Measurements from ENCODE around the gene RALGPS2. TPM values are rescaled to one million over a fixed set of nuclear protein-coding genes. Genes with fewer than 3 reads are reported as not detected.

The RALGPS2 gene
- total and polyA plus RNA-seq, 9 of the 15 experiments (the other 6 are each of a cell fraction or from before 2014, with no cell fraction given), result 0.28 to 6.5 (median 2.6) TPM

DNA sequence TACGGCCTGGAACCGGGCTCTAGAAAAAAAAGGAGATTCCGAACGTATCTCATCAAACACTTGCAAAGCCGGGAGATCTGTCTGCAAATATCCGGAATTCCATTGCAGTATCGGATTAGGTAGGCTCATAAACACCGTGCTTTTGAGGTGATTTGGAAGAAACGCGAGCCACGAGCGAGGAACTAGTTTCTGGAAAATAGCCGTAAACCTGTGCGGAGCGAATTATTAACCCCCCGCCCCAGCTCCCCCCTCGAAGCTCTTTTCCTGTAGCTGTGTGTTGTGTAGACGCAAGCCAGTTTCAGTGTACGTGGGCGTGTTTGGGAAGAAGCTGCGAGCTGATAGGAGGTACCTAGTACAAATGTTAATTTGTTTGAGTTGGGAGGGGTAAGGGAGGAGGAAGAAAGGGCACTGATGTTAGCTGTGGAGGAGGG lies 1.1 kb downstream of the RALGPS2 start (continued):
- TF ChIP-seq, protein P1, sequence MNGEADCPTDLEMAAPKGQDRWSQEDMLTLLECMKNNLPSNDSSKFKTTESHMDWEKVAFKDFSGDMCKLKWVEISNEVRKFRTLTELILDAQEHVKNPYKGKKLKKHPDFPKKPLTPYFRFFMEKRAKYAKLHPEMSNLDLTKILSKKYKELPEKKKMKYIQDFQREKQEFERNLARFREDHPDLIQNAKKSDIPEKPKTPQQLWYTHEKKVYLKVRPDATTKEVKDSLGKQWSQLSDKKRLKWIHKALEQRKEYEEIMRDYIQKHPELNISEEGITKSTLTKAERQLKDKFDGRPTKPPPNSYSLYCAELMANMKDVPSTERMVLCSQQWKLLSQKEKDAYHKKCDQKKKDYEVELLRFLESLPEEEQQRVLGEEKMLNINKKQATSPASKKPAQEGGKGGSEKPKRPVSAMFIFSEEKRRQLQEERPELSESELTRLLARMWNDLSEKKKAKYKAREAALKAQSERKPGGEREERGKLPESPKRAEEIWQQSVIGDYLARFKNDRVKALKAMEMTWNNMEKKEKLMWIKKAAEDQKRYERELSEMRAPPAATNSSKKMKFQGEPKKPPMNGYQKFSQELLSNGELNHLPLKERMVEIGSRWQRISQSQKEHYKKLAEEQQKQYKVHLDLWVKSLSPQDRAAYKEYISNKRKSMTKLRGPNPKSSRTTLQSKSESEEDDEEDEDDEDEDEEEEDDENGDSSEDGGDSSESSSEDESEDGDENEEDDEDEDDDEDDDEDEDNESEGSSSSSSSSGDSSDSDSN (IDR thresholded peaks at IDR 0.05; ENCODE audit: borderline replicate concordance in 1 of 2, low read depth in 2 of 2, low read length in 2 of 2), result peak in 1 of 2 experiments; percentile 15; a peak in 1 of 4 replicates
- TF ChIP-seq TGIF2 (CRISPR knock-in tag; IDR thresholded peaks at IDR 0.05) (no peak), STAG1 (CRISPR knock-in tag; IDR thresholded peaks at IDR 0.05; ENCODE audit: borderline replicate concordance) (no peak), GATAD2B (IDR thresholded peaks at IDR 0.05; ENCODE audit: borderline replicate concordance) (no peak; the same call in 1 of the 2 replicates), KAT2B (IDR thresholded peaks at IDR 0.05; ENCODE audit: low read depth, low read length) (no peak), FOXK2 (conservative IDR thresholded peaks at IDR 0.05 in 1 of 2, IDR thresholded peaks at IDR 0.05 in 1 of 2; ENCODE audit: low read depth in 2 of 2) (peak; percentile 36 to 50; a peak in 2 of 4 replicates), L3MBTL2 (IDR thresholded peaks at IDR 0.05) (peak; percentile 17; the same call in 1 of the 2 replicates), TEAD1 (CRISPR knock-in tag; IDR thresholded peaks at IDR 0.05) (peak in 1 of 2 experiments; percentile 42; a peak in 1 of 4 replicates), ZNF830 (CRISPR knock-in tag; IDR thresholded peaks at IDR 0.05) (no peak), SMAD3 (CRISPR knock-in tag; conservative IDR thresholded peaks at IDR 0.05) (no peak), EGR1 (conservative IDR thresholded peaks at IDR 0.05) (peak; percentile 97), ZBTB7A (IDR thresholded peaks at IDR 0.05; ENCODE audit: borderline replicate concordance, control insufficient read depth, low read depth, low read length) (no peak), MTF1 (CRISPR knock-in tag; IDR thresholded peaks at IDR 0.05; ENCODE audit: borderline replicate concordance) (no peak), ZNF707 (CRISPR knock-in tag; conservative IDR thresholded peaks at IDR 0.05) (no peak), MTA2 (IDR thresholded peaks at IDR 0.05; ENCODE audit: low read depth) (no peak), CBX1 (IDR thresholded peaks at IDR 0.05; ENCODE audit: low read depth) (no peak), CCAR2 (IDR thresholded peaks at IDR 0.05; ENCODE audit: low read depth, low read length) (no peak), ZNF134 (CRISPR knock-in tag; conservative IDR thresholded peaks at IDR 0.05) (no peak)
- TF ChIP-seq, protein P2, sequence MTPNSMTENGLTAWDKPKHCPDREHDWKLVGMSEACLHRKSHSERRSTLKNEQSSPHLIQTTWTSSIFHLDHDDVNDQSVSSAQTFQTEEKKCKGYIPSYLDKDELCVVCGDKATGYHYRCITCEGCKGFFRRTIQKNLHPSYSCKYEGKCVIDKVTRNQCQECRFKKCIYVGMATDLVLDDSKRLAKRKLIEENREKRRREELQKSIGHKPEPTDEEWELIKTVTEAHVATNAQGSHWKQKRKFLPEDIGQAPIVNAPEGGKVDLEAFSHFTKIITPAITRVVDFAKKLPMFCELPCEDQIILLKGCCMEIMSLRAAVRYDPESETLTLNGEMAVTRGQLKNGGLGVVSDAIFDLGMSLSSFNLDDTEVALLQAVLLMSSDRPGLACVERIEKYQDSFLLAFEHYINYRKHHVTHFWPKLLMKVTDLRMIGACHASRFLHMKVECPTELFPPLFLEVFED (CRISPR knock-in tag; conservative IDR thresholded peaks at IDR 0.05), result no peak
- TF ChIP-seq, protein P3, sequence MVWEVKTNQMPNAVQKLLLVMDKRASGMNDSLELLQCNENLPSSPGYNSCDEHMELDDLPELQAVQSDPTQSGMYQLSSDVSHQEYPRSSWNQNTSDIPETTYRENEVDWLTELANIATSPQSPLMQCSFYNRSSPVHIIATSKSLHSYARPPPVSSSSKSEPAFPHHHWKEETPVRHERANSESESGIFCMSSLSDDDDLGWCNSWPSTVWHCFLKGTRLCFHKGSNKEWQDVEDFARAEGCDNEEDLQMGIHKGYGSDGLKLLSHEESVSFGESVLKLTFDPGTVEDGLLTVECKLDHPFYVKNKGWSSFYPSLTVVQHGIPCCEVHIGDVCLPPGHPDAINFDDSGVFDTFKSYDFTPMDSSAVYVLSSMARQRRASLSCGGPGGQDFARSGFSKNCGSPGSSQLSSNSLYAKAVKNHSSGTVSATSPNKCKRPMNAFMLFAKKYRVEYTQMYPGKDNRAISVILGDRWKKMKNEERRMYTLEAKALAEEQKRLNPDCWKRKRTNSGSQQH (CRISPR knock-in tag; IDR thresholded peaks at IDR 0.05), result no peak
- TF ChIP-seq, protein P4, sequence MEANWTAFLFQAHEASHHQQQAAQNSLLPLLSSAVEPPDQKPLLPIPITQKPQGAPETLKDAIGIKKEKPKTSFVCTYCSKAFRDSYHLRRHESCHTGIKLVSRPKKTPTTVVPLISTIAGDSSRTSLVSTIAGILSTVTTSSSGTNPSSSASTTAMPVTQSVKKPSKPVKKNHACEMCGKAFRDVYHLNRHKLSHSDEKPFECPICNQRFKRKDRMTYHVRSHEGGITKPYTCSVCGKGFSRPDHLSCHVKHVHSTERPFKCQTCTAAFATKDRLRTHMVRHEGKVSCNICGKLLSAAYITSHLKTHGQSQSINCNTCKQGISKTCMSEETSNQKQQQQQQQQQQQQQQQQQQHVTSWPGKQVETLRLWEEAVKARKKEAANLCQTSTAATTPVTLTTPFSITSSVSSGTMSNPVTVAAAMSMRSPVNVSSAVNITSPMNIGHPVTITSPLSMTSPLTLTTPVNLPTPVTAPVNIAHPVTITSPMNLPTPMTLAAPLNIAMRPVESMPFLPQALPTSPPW (CRISPR knock-in tag; IDR thresholded peaks at IDR 0.05), result peak; percentile 81
- TF ChIP-seq, protein P5, sequence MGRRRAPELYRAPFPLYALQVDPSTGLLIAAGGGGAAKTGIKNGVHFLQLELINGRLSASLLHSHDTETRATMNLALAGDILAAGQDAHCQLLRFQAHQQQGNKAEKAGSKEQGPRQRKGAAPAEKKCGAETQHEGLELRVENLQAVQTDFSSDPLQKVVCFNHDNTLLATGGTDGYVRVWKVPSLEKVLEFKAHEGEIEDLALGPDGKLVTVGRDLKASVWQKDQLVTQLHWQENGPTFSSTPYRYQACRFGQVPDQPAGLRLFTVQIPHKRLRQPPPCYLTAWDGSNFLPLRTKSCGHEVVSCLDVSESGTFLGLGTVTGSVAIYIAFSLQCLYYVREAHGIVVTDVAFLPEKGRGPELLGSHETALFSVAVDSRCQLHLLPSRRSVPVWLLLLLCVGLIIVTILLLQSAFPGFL (CRISPR knock-in tag; IDR thresholded peaks at IDR 0.05), result no peak
